WTC11 (cell line): ENCODE measurements around the gene NPHP3.

Experiments used
- CTCF ChIP-seq: fragments of 200-600 bp; IDR thresholded peaks from 2 replicates; pipeline ENCODE4 v1.8.0; 2022; ENCODE audit warnings: antibody characterized with exemption
- ETV6 ChIP-seq: sonication (generic); formaldehyde crosslinking; IDR thresholded peaks from 2 replicates; pipeline ENCODE4 v1.8.1; 2022; ENCODE audit warnings: mild to moderate bottlenecking, missing genetic modification reagents

- TF ChIP-seq ETV6 = no peak
- no peak for TF ChIP-seq CTCF
Observed at GRCh38 chr3:132721479-132722164, 587 bp downstream of the NPHP3 start.
